Measurements from ENCODE around the gene ZNF683.
"Not testable (repeated sequence)": the region's sequence is repeated elsewhere in the genome, so short reads cannot be mapped to it uniquely, and the experiment has no call there.

ZNF683 gene

DNA sequence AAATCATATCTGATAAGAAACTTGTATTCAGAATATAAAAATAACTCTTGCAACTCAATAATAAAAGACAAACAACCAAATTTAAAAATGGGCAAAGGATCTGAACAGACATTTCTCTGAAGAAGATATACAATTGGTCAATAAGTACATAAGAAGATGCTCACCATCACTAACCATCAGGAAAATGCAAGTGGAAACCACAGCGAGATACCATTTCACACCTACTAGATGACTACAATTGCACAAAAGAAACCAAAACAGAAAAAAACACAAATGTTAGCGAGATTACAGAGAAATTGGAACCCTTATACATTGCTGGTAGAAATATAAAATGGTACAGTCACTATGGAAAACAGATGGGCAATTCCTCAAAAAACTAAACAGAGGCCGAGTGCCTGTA lies 11.5 kb upstream of the ZNF683 start:
- DNase-seq (ENCODE audit: low read depth): no peak

DNA sequence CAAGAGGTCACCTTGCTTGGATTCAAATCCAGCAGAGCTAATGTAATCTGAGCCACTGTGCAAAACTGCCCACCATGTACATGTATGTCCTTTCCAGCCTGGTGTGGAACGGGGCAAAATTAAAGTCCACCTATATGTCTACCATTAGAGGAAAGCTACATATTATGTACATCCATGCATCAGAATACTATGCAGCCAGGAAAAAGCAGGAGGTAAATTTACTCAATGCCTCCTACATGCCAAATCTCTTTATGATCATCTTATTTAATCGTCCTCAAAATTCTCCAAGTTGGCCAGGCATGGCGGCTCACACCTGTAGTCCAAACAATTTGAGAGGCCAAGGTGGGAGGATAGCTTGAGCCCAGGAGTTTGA lies 6.3 kb upstream of the ZNF683 start:
- no peak for DNase-seq (ENCODE audit: low read depth)

DNA sequence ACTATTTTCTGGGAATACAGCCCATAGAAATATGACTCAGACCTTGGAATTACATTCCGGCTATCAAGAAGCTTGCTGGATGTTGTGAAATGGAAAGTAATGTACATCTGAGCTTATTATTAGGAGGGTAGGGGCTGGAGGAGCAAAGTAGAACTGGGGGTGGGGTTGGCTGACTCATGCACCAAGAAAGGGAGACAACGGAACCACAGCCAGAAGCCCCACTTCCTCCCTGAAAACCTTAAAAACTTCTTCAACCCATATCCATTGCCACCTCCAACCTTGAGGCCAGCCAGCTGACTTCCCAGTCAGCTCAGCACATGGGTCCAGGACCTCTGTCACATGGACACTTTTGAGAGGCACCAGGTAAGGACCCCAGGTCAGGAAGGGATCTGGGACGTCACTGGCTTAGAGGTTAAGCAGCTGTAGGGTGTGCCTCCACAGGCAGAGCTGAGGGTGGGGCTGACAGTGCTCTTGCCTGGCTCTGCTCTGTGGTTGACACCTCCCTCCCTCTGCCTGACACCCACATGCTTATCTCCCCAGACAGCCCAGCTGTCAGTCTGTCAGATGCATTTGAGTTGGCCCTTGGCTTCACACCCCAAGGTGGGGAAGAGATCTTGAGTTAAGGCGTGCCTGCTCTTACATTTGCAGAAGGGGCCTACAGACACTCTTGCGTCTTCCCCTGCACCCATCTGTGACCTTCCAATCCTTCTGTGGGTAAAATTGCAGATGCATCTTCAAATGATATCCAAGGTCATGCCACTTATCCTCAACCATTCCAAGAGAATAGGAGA lies 5.7 kb upstream of the ZNF683 start:
- DNase-seq (ENCODE audit: low read depth): peak; percentile 49

DNA sequence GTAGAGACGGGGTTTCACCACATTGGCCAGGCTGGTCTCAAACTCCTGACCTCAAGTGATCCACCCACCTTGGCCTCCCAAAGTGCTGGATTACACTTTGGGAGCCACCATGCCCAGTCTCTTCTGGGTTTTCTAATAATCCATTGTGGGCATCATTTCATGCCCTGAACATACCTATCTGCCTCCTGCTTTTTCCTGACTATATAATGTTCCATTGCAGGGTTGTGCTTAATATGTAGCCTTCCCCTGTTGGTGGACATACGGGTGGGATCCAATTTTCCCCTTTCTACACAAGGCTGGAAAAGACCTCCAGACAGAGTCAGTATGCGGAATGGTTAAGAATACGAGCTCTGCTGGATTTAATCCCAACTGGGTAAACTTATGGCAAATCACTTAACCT lies 3.5 kb upstream of the ZNF683 start:
- DNase-seq (ENCODE audit: low read depth): no peak

DNA sequence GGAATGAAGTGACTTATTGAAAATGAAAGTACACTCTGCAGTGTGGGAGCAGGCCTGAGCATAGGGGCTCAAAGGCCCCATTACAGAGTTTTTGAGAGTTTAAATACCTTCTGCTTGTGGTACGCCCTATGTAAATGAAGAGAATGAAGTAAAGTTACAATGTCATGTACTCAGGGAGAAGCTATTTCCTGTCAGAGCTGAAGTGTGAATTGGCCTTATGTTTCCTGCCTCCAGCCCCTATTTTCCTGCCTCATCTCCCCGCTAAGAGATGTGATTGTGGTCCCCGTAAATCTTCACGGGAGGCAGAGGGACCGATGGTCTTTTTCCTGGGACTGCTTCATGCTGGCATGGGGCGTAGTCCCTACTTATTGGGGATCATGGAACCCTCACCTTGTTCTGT lies 2.5 kb upstream of the ZNF683 start:
- no peak for DNase-seq (ENCODE audit: low read depth)

DNA sequence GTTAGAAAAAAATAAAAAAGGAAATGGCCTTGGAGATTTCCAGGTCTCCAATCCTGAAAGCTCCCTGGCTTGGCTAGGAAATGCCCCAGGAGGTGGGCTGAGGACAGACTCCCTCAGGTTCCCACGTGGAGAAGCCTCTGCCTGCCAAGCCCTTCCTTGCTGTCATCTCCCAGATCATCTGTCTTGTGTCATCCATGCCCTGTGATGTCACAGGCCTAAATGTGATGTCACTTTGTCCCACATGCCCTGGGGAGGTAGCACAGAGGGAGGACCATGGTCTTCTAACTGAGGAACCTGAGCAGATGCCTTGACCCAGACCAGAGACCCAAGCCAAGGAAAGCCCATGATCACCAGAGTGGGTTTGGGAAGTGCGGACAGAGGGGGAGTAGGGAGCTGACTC lies 1.8 kb upstream of the ZNF683 start:
- not testable (repeated sequence) for DNase-seq (ENCODE audit: low read depth)

DNA sequence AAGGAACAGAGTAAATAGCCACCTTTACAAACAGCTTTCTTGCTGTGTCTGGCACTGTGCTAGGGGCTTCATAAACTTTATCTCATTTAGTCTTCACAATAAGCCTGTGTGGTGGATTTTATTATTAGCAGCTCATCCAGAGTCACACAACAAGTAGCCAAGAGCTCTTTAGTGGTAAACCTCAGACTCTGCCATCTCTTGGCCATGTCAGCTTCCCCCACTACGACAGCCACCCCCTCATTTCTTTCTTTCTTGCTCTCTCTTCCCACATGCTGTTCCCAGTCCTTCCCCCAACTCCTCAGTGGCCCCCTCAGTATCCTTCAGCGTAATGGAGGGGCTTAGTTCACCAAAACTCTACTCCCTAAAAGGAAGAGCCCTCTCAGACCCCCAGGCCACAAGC lies 1.2 kb upstream of the ZNF683 start:
- DNase-seq (ENCODE audit: low read depth): no peak

DNA sequence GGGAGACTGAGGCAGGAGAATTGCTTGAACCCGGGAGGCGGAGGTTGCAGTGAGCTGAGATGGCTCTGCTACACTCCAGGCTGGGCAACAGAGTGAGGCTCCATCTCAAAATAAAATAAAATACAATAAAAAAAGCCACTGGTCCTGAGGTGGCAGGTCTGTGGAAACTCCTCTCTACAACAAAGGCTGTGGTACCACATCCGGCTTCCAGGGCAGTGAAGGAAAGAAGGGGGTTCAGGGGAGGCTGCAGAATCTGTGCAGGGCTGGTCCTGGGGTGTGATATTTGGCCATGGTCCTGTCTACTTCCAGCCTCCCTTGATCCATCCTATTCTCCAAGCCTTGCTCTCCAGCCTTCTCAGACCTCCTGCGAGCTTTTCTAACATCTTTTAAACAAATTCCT lies 731 bp upstream of the ZNF683 start:
- DNase-seq (ENCODE audit: low read depth): no peak

DNA sequence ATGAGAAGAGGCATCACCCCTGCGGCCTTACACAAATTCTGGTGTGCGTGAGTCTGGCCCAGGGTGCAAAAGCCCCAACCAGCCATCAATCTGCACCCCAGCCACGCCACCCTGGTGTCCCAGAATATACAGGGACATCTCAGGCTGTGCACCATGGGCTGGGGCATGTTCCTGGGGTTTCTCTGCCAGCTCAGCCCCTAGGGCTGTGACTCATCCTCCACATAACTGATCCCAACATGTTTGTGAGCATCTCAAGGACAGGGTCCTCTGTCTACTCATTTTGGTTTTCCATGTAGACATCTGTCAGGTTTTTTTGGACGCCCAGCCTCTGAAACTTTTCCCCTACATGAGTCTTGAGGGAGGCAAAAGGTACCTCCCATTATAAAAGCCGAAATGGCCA lies 511 bp downstream of the ZNF683 start:
- no peak for DNase-seq (ENCODE audit: low read depth)

DNA sequence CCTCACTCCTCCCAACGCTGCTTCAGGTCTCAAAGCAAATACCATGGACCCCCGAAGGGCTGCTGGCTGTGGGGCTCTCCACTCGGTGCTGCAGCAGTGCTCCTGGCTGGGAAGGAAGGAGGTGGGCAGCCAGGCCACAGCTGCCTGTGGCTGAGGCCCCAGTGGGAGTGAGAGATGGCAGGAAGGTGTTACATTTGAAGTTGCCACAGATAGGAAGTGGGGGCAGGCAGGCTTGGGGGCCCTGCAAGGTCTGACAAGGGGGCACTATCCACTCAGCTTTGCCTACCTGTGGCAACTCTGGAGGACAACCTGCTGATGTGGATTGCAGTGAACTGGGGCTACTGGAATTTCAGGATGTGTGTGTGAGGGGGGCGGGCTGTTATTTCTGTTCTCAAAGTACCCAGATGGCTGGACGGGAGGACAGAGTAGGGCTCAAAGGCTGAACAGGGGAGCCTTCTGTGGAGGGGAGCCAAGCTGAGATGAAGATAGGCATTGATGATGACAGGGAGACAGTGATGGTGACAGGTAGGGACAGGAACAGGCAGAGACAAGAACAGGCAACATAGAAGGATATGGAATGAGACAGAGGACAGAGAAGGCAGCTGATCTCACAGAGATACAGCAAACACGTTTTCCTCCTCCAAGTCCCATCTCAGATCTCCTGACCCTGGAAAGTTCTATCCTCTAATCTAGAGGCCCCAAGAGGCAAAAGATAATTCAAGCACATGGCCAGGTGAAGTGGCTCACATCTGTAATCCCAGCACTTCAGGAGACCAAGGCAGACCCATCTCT lies 1.8 kb downstream of the ZNF683 start:
- DNase-seq (ENCODE audit: low read depth): no peak

DNA sequence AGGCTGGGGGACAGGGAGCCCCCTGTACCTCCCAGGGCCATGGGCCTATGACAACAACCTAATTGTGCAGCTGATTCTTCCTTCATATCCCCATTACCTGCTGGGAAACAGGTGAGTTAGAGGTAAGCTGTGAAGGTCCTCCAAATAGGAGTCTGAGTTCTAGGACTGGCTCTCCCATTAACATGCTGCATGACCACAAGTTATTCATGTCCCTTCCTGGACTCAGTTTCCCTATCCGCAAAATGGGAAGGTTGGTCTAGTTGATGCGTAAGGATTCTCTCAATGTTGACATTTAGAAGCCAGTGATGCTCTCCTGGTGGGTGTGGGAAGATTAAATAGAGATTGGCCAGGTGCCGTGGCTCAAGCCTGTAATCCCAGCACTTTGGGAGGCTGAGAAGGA lies 4.1 kb downstream of the ZNF683 start:
- DNase-seq (ENCODE audit: low read depth): no peak

DNA sequence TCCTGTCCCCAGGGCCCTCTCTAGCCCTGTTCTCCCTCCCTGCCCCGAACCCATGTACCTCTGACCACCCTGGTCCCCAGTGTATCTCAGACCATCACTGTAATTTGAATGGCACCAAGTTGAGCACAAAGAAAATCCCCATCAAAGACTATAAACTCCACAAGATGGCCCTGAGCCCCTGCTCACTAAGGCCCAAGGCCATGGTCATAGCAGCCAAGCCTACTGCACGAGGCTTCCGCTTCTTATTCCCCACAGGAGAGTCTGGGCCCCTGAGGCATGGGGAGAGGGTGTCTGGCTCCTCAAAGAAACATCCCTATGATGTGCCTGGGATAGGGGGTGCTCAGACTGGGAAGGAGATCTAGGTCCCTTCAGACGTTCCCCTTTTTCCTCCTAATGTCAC lies 4.5 kb downstream of the ZNF683 start:
- DNase-seq (ENCODE audit: low read depth): no peak

DNA sequence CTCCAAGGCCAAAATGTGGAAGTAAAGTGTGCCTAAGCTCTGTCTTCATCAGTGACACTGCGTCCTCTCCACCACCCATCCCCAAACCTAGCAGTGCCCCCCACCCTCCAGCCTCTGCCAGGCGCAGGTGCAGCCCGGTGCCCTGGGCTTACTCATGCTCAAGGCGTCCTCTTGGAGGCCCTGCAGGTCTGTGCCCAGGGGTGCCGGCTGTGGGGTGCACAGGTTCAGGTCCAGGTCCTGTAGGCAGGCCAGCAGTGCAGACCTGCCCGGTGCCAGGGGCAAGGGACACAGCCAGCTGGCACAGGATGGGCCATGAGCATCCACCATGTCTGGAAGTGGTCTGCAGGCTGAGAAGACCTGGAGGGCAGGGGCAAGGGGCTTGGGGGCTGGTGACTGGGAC lies 5.1 kb downstream of the ZNF683 start:
- no peak for DNase-seq (ENCODE audit: low read depth)

DNA sequence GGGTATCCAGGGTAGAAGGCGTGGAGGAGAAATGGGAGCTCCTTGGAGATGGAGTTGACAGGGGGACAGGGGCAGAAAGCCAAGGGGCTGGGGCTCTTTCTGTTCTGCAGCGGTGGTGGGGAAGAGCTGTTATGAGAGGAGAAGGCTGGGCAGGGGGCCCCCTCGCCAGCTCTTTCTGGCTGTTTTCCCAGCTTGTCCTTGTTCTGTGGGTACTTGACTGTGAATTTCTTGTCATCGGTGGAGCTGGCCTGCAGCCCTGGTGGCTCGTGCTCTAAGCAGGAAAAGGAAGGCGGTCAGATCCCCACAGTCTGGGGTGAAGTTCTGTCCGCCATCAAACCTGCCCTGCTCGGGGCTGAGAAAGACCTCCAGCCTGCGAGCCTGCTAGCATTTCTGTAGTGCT lies 7.6 kb downstream of the ZNF683 start:
- no peak for DNase-seq (ENCODE audit: low read depth)

DNA sequence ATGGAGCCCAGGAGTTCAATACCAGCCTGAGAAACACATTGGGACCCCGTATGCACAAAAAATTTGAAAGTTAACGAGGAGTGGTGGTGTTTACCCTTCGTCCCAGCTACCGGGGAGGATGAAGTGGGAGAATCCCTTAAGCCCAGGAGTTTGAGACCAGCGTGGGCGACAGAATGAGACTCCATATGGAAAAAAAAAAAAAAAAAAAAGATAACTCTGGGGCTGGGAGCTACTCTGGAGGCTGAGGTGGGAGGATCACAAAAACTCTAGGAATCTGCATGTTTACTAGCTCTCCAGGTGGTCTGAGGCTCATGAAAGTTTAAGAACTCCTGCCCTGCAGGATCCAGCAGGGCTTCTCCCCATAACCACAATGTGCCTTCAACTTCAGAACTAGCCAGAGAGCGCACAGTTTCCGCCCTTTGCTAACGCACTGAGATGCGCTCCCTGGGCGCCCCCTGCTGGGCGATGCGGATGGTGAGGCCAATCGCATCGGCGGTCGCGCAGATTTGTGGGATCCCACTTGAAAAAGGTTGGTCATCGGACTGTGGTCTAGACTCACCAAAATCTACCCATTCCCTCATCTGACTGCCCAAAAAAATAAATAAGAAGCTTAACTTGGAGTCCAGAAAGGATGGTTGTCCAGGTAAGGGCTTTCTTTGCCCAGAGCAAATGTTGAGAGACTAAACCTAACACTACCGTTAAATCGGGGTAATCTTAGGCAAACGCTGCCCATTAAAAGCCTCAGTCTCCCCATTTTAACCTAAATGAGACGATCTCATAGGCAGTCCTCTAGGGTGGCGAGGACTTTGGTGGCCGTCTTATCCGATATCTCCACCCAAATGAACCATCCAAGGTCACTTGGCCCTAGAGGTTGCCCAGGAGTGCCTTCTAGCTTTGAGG lies 8.8 kb downstream of the ZNF683 start:
- peak; percentile 72 for DNase-seq (ENCODE audit: low read depth)

DNA sequence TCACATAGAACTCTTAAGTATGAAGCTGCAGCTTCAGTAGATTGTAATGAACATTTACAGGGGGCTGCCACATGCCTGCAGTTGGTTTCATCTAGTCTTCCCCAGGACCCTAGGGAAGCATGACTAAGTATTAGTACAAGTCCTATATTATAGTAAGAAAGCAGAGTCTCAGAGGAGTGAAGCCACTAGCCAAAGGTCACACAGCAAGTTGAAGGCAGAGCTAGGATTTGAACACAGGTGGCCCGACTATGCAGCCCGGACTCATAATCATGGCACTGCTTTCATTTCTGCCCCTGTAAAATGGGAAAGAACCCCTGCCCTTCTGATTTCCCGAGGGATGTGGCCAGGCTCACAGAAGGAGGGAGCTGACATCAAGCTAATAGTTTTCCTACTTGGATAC lies 10.2 kb downstream of the ZNF683 start:
- DNase-seq (ENCODE audit: low read depth): no peak

DNA sequence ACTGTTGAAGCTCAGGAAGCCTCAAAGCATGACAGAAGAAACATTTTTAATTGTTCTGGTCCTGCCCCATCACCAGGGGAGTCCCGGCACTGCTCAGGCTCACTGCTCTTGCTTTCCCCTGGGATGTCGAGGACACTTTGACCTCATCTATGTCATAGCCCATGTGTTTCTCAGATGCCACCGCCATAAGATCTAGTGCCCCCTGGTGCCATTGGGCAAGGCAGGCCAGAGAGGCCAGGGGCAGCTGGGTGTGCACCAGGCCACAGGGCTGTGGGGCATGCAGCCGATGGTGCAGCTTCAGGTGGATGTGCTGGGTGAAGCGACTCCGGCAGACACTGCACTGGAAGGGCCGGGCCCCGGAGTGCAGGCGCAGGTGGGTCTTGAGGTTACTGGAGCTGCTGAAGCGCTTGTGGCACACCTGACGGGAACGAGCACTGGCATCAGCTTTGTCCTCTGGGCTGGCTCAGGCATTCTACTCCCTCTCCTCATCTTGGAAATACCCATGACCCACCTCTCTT lies 10.9 kb downstream of the ZNF683 start:
- DNase-seq (ENCODE audit: low read depth): no peak

DNA sequence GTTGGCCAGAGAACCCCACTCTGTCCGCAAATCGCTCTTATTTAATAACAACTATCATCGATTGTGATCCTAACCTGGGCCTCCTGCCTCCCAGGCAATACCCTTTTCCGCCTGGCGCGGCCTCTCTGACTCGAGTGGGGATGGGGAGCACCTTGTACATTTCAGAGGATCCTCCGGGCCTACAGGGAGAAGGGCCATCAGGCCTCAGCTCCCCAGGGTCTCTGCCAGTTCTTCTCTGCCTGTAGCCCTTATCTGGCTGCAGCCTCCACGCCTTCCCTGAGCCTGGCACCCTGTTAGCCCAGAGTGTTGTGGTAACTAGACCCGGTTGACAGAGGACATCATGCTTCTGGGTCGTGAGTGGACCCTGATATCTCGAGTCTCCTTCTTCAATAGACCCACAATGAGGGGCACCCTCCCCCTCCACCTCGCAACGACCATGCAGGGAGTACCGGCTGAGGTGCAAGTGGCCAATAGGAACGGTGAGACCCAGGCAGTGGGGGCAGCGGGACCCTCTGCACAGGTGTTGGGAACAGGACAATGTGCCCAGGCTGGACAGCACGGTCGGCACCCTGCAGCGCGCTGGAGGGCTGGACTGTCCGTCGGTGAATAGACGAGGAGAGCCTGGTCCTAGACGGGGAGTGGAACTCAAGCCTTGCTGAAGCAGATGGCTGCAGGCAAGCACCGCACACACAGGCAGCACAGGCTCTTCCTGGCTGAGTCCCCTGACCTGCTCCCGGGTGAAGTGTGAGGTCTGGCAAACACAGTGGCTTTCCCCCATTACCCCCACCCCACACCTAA lies 11.5 kb downstream of the ZNF683 start:
- DNase-seq (ENCODE audit: low read depth): no peak

DNA sequence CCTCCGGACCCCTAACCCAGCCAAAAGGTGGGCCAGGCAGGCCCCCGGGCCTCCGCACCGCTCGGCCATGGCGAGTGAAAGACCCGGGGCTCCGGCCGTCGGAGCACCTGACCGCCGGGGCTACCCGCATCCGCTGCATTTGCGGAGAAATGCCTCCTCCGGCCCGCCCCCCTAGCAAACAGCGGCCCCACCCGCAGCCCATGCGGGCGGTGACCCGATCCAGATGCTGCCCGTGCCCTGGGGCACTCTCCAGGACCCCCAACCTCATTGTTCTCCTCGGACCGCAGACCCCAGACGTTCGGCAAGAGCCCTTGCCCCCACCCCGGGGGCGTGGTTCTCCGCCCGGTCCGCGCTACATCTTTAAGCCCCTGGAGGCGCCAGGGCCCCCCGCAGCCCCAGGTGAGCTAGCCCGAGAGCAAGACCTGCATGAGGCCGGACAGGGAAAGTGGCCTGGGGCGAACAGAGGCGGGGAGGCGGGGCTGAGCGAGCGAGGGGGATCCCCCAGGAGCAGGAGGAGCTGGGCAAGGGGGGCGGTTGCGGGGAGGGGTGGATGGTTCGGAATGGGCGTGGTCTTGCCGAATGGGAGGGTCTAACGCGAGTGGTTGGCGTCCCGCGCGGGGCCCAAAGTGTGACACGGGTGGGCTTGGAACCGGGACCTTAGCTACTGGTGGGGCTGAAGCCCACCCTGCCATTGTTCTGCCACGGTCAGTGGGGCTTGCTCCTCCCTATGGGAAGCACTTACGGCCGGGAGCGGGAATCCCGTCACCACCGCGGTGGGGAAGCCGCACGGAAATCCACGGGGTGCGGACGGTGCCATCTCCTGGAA lies 12.4 kb downstream of the ZNF683 start:
- no peak for DNase-seq (ENCODE audit: low read depth)
